KMS-11 (cell line): ENCODE data around the gene ID4.

Source experiments
- H2AFZ ChIP-seq: fragments of 200-600 bp; sonication (generic); 2 replicates; pipeline ENCODE4 v1.6.1; 2016; ENCODE audit warnings: antibody characterized with exemption, mixed run types, low read depth
- H3K27ac ChIP-seq: fragments of 200-600 bp; sonication (generic); 2 replicates; pipeline ENCODE4 v1.6.1; 2016; ENCODE audit warnings: mild to moderate bottlenecking, mixed run types
- H3K27me3 ChIP-seq: fragments of 200-600 bp; sonication (generic); 2 replicates; pipeline ENCODE4 v1.6.1; 2017; ENCODE audit warnings: mild to moderate bottlenecking, low read depth, mixed run types, moderate library complexity; ENCODE audit not compliant: insufficient read depth
- H3K36me3 ChIP-seq: fragments of 200-600 bp; sonication (generic); 2 replicates; pipeline ENCODE4 v1.6.1; 2017; ENCODE audit warnings: mild to moderate bottlenecking, mixed run types; ENCODE audit not compliant: insufficient read depth
- H3K4me1 ChIP-seq: fragments of 200-600 bp; sonication (generic); 2 replicates; pipeline ENCODE4 v1.6.1; 2016; ENCODE audit warnings: mild to moderate bottlenecking, low read depth, mixed run types; ENCODE audit not compliant: poor library complexity, severe bottlenecking
- H3K4me2 ChIP-seq: fragments of 200-600 bp; sonication (generic); 2 replicates; pipeline ENCODE4 v1.7.0; 2016; ENCODE audit warnings: mild to moderate bottlenecking, mixed run types
- H3K4me3 ChIP-seq: fragments of 200-600 bp; sonication (generic); IDR thresholded peaks from 2 replicates; pipeline ENCODE4 v1.6.1; 2017; ENCODE audit warnings: low read depth, low read length, mixed read lengths; ENCODE audit not compliant: insufficient read depth
- H3K79me2 ChIP-seq: fragments of 200-600 bp; sonication (generic); 2 replicates; pipeline ENCODE4 v1.6.1; 2016; ENCODE audit warnings: low read depth, mixed run types; ENCODE audit not compliant: insufficient read depth
- H3K9ac ChIP-seq: fragments of 200-600 bp; sonication (generic); 2 replicates; pipeline ENCODE4 v1.6.1; 2016; ENCODE audit warnings: mild to moderate bottlenecking, mixed run types
- H4K20me1 ChIP-seq: fragments of 200-600 bp; sonication (generic); 2 replicates; pipeline ENCODE4 v1.6.1; 2016; ENCODE audit warnings: mild to moderate bottlenecking, mixed run types; ENCODE audit not compliant: insufficient read depth
- CTCF ChIP-seq: fragments of 200-600 bp; sonication (generic); conservative IDR thresholded peaks from 2 replicates; pipeline ENCODE4 v1.6.1; 2017; ENCODE audit warnings: low read depth, mild to moderate bottlenecking, antibody characterized with exemption, low read length, moderate library complexity, mixed read lengths

The ID4 gene

DNA sequence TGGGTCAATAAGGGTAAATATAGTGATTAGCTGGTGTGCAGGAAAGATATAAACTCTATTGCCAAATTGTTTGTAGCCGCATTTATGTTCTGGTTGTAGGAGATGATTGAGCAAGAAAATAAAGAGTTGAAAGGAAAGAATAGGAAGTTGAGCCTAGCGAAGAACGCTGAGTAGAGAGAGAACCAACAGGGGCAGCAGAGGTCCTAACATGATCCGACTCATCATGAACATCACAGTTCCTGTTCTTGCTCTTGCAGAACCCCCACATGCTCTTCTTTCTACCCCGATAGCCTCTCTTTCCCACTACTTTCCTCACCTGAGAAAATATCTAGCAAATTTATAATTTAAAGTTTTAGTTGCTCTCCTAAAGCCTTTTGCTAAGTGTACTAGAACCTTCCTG, 9.9 kb upstream of the ID4 start:
- H3K4me2 ChIP-seq, result no peak overlapping the region
- no peak for TF ChIP-seq CTCF
- no peaks in the 10 kb centered on the region for H4K20me1 ChIP-seq
- H3K4me1 ChIP-seq, result no peaks in the 10 kb centered on the region
- H3K27ac ChIP-seq, result no peak overlapping the region
- H3K36me3 ChIP-seq, result no peaks in the 10 kb centered on the region
- no peaks in the 10 kb centered on the region for H3K27me3 ChIP-seq
- H3K9ac ChIP-seq, result no peak overlapping the region
- no peak overlapping the region for H3K4me3 ChIP-seq
- H2AFZ ChIP-seq, result no peak overlapping the region
- H3K79me2 ChIP-seq, result no peaks in the 10 kb centered on the region

DNA sequence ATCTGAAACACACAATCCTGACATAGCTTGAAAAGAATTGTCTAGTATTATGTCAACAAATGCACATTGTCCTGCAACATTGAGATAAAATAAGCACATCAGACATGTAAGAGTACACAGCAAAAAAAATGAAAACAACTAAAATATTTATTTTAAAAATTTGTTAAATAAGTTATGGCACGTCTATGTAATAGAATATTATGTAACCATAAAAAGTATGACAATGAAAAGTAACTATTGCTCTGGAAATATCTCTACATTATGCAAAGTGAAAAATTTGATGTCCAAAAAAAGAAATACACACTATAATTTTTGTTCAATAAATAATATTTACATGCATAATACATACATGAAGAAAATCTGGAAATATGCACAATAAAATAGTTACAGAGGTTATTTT, 9.3 kb upstream of the ID4 start:
- TF ChIP-seq CTCF, result no peak
- H3K27ac ChIP-seq, result no peak overlapping the region
- H3K9ac ChIP-seq, result no peak overlapping the region
- H3K4me1 ChIP-seq, result no peaks in the 10 kb centered on the region
- no peak overlapping the region for H2AFZ ChIP-seq
- H3K79me2 ChIP-seq, result no peaks in the 10 kb centered on the region
- no peaks in the 10 kb centered on the region for H4K20me1 ChIP-seq
- no peaks in the 10 kb centered on the region for H3K27me3 ChIP-seq
- H3K4me3 ChIP-seq, result no peak overlapping the region
- no peaks in the 10 kb centered on the region for H3K36me3 ChIP-seq
- H3K4me2 ChIP-seq, result no peak overlapping the region

DNA sequence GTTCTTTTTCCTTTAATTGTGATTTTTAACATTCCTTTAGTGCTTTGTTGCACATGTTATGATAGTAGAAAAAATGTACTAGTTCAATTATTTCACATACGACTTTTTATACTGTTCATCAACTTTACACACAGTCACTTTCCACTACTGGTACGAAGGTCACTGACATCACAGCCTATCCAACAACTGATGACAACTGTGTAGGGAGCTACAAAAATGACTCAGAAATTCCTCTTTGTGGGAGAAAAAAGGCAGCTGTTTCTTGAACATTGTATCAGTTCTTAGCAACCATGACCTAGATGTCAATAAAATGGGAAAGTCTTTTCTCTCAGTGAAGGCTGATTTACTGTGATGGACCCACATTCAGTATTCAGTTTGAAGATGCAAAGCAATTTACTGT, 7.0 kb upstream of the ID4 start:
- Histone ChIP-seq H4K20me1 (no peaks in the 10 kb centered on the region), H3K4me3 (no peak overlapping the region), H3K79me2 (no peaks in the 10 kb centered on the region), H3K27me3 (no peaks in the 10 kb centered on the region), H3K9ac (no peak overlapping the region), H3K4me1 (no peaks in the 10 kb centered on the region), H3K36me3 (no peaks in the 10 kb centered on the region), H3K4me2 (no peak overlapping the region), H2AFZ (no peak overlapping the region), H3K27ac (no peak overlapping the region)
- no peak for TF ChIP-seq CTCF

DNA sequence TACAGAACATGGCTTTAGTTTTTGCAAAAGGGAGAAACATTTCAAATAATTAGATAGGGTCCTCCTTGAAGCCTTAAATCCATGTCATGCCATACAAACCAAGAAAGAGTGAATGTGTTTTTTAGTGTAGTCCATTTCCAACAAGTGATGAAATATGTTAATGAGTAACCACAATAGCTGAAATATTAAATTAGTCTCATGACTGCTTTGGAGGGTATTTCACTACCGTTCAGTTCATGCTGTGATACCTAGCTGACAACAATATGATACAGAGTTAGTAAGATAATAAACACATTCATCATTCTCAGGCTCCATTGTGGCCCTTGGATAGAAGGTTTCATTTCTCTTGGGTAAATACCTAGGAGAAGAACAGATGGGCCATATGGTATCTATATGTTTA, 5.8 kb upstream of the ID4 start:
- H3K79me2 ChIP-seq, result no peaks in the 10 kb centered on the region
- H2AFZ ChIP-seq, result no peak overlapping the region
- H3K4me2 ChIP-seq, result no peak overlapping the region
- H3K4me3 ChIP-seq, result no peak overlapping the region
- H3K4me1 ChIP-seq, result no peaks in the 10 kb centered on the region
- TF ChIP-seq CTCF, result no peak
- H3K27me3 ChIP-seq, result no peaks in the 10 kb centered on the region
- H3K9ac ChIP-seq, result no peak overlapping the region
- no peaks in the 10 kb centered on the region for H4K20me1 ChIP-seq
- no peaks in the 10 kb centered on the region for H3K36me3 ChIP-seq
- no peak overlapping the region for H3K27ac ChIP-seq

DNA sequence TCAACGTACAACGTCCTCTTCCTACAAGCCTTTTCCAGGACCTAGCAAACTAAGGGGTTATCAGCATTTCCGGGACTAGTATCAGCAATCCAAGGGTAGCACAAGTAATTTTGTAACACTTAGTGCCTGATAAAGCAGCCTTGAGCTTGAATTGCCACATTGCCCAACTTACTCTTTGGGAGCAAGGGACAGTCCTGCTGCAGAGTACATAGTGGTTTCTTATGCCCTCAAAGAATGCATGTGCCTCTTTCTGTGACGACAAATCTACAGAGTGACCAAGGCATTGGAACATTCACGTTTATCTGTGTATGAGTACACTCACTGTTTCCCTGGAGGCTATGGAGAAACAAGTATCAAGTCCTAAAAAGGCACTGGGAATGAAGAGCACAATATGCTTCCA, 3.2 kb upstream of the ID4 start:
- H3K27me3 ChIP-seq, result no peaks in the 10 kb centered on the region

More for the DNA sequence above, 3.2 kb upstream of the ID4 start:
- no peak overlapping the region for H2AFZ ChIP-seq
- no peak overlapping the region for H3K9ac ChIP-seq
- no peaks in the 10 kb centered on the region for H3K36me3 ChIP-seq
- no peak for TF ChIP-seq CTCF
- no peaks in the 10 kb centered on the region for H3K4me1 ChIP-seq
- no peak overlapping the region for H3K27ac ChIP-seq
- H3K4me2 ChIP-seq, result no peak overlapping the region
- no peaks in the 10 kb centered on the region for H3K79me2 ChIP-seq
- H3K4me3 ChIP-seq, result no peak overlapping the region
- no peaks in the 10 kb centered on the region for H4K20me1 ChIP-seq
